NCI-H2227 treated with DMSO at 0.1 percent for 48 hours (cell line): ENCODE data around the gene WDPCP.
"Not testable (repeated sequence)": the region's sequence is repeated elsewhere in the genome, so short reads cannot be mapped to it uniquely, and the experiment has no call there.

Source experiments
- DNase-seq: peaks from one replicate; lab custom pipeline; 2025; lab: John Stamatoyannopoulos, UW

Gene WDPCP

DNA sequence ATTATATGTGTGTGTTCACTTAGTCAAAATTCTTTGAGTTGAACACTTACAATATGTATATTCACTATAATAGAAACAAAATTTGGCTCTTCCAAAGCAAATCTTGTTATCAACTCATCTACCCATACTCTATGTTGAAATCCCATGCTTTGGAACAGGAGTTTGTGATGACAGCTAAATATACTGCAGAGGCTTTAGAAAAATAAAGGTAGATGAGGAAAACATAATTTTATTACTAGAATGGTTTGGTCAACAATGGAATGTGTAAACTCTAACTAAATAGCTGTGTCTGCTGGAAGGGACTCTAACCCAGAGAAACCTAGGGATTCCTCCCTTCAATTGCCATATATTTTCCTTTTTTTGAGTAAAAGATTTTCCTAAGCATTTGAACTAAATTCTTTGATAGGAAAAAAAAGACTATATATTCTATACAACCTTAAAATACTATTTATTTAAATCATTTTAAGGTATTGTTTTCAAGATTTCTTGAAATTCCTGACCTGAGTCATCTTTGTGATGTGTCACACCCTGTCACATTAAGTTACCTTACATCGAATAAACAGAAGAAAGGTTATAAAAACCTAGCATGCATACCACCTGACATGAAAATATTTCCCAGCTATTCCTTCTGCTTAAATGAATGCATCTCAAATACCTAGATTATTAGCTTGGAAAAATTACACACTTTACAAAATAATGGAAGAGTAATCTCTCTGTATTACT lies 362.2 kb downstream of the WDPCP start:
- no peak for DNase-seq

GRCh38 chr2:63218800-63219526 lies 369.3 kb downstream of the WDPCP start:
- DNase-seq, result no peak

DNA sequence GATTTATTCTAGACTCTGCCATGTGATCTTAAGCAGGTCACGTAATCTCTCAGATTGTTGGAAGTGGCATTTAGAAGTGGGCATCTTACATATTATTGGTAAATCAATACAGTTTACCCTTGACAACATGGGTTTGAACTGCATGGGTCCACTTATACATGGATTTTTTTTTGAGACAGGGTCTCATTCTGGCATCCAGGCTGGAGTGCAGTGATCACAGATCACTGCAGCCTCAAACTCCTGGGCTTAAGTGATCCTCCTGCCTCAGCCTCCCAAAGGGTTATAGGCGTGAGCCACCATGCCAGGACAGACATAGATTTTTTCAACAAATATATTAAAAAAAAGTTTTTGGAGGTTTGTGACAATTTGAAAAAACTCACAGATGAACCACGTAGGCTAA lies 393.0 kb downstream of the WDPCP start:
- no peak for DNase-seq

- no peak for DNase-seq
Measured at GRCh38 chr2:63194175-63194574, 394.1 kb downstream of the WDPCP start.

GRCh38 chr2:63192889-63193774 lies 395.1 kb downstream of the WDPCP start:
- no peak for DNase-seq

- DNase-seq, result no peak
Measured at GRCh38 chr2:63192169-63192888, 395.9 kb downstream of the WDPCP start.

GRCh38 chr2:63189026-63189425 lies 399.3 kb downstream of the WDPCP start:
- DNase-seq, result no peak

DNA sequence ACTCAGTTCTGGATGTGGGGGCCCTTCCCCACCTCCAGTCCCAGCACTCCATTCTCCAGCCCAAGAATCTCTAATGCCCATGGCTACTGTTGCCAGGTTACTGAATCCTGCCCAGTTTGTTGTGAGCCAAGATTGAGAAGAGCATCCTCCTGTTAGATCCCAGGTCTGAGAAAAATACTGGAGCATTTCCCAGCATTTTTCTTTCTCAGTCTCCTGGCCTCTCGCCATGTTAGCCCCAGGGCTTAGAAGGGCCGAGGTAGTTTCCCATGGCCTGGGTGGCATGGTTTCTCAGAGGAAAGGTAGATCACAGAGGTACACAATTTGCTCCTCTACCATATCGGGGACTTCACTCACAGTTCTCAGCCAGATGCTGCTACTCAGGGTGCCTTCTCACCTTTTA lies 401.9 kb downstream of the WDPCP start:
- no peak for DNase-seq

DNA sequence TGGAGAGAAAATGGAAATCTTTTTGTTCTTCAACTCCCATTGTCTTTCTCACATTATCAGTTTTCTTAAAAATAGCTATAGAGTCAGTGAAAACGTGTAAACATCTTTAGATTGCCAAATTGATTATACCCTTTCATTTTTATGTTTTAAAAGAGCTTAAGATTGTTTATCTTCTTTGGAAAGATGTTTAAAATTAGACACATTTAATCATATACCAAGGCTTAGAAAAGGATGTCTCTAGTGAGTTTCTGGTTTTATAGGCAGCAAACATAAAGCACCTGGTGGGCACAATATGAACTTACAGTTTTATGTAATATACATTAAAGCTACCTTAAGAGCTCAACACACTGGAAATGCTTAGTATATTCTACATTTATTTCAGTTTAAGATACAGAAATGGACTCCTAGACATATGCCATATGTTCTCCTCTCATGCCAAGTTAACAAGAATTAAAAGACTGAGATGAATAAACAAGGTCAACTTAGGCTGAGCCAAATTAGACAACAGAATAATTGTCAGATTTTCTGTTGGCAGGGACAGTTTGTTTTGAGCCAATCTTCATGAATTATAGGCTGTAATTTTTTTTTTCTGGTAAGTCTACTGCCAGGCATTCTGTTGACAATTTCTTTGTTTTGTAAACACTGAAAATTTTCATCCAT lies 425.0 kb downstream of the WDPCP start:
- DNase-seq, result no peak

DNA sequence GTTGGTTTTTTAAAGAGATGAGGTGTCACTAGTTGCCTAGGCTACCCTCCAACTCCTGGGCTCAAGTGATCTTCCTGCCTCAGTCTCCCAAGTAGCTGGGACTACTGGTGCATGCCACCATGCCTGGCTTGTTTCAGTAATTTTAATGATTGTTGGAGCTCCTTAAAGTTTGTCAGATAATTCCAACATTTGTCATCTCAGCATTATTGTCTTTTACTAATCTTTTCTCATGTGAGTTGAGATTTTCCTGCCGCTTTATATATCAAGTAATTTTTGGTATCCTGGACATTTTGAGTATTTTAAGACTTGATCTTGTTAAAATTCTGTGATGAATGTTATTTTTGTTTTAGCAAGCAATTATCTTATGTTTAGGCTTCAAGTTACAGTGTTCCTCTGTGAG lies 429.0 kb downstream of the WDPCP start:
- DNase-seq, result no peak

GRCh38 chr2:63136683-63137082 lies 451.6 kb downstream of the WDPCP start:
- not testable (repeated sequence) for DNase-seq

- no peak for DNase-seq
Measured at GRCh38 chr2:63132020-63132419, 456.3 kb downstream of the WDPCP start.

DNA sequence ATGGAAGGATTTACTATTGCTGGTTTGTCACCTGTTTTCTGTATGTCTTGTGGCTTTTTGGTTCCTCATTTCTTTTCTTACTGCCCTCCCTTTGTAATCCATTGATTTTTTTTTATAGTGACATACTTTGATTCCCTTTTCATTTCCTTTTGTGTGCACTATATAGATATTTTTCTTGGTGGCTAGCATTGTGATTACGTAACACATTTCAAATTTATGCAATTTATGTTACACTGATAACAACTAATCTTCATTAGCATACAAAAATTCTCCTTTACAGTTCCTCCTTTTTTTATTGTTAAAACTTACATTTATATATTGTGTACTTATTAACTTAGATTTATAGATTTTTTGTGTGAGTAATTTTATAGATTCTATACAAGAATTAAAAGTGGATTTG lies 457.1 kb downstream of the WDPCP start:
- no peak for DNase-seq

DNA sequence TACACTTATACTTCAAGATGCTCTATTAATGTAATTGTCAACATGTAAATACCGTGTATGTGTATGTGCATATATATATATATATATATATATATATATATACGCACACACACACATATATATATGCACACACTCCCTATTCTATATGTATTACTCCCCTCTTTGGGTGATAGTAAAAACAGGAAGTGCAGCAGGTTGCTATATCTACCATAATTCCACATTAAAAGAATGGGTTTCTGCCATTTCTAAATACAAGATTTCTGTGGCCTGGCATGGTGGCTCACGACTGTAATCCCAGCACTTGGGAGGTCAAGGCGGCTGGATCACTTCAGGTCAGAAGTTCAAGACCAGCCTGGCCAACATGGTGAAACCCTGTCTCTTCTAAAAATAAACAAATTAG lies 460.7 kb downstream of the WDPCP start:
- DNase-seq, result no peak

GRCh38 chr2:63124850-63125249 lies 463.4 kb downstream of the WDPCP start:
- DNase-seq, result no peak

- no peak for DNase-seq
Measured at GRCh38 chr2:63124218-63124617, 464.1 kb downstream of the WDPCP start.

- DNase-seq, result no peak
Measured at GRCh38 chr2:63122921-63123320, 465.4 kb downstream of the WDPCP start.

GRCh38 chr2:63121055-63121834 lies 467.0 kb downstream of the WDPCP start:
- DNase-seq, result no peak

GRCh38 chr2:63118821-63119220 lies 469.5 kb downstream of the WDPCP start:
- no peak for DNase-seq

- DNase-seq, result no peak
Measured at GRCh38 chr2:63104482-63104881, 483.8 kb downstream of the WDPCP start.

DNA sequence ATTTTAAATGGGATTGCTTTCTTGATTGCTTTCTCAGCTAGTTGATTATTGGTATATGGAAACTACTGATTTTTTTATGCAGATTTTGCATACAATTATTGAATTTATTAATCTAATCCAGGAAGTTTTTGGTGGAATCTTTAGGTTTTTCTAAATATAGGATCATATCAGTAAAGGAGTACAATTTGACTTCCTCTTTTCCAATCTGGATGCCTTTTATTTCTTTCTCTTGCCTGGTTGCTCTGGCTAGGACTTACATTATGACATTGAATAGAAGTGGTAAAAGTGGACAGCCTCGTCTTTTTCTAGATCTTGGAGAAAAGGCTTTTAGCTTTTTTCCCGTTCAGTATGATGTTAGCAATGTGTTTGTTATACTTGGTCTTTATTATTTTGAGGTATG lies 486.3 kb downstream of the WDPCP start:
- DNase-seq, result no peak
